HG02870 (cell line): Measurements from ENCODE around the gene SEMA6B.

Source experiments
- ATAC-seq: cut with Tn5 transposase; IDR thresholded peaks from one replicate; pipeline ENCODE4 v1.9.1; 2021; ENCODE audit warnings: mild to moderate bottlenecking, moderate library complexity; ENCODE audit not compliant: unreplicated experiment

SEMA6B gene

DNA sequence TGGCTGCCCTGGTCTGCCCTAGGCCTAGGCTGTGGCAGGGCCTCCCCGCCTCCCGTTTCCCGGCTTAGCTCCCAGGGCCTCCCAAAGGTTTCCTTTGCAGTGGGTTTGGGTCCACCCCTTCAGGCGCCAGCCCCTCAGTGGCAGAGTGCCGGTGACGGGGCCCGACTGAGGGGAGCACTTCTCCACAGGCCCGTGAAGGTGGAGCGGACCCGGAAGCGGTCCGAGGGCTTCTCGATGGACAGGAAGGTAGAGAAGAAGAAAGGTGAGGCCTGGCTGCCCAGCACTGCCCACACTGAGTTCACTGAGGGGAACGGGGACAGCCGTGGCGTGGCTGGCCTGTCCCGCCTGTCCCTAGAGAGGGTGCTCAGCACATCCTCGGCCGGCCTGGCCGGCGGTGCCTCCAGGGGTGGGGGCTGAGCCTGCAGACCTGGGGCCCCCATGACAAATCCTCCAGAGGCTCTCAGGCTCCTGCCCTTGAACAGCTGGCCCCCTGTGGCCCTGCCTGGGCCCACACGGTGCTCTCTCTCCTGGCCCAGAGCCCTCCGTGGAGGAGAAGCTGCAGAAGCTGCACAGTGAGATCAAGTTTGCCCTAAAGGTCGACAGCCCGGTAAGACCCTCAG lies 61.6 kb downstream of the SEMA6B start:
- no peak for ATAC-seq

DNA sequence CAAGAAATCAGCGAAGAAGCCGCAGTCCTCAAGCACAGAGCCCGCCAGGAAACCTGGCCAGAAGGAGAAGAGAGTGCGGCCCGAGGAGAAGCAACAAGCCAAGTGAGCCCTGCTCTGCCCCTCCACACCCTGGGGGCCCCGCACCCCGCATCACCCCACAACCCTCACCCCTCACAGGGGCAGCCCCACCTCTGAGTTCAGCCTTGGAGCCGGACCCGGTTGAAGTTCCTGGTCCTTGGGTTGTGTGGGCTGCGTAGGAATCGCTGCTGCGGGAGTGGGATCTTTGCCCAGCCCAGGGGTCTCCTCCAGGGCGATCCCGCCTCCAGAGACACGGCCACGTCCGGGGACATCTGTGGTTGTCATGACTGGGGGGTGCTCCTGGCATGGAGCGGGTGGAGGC lies 63.2 kb downstream of the SEMA6B start:
- no peak for ATAC-seq

DNA sequence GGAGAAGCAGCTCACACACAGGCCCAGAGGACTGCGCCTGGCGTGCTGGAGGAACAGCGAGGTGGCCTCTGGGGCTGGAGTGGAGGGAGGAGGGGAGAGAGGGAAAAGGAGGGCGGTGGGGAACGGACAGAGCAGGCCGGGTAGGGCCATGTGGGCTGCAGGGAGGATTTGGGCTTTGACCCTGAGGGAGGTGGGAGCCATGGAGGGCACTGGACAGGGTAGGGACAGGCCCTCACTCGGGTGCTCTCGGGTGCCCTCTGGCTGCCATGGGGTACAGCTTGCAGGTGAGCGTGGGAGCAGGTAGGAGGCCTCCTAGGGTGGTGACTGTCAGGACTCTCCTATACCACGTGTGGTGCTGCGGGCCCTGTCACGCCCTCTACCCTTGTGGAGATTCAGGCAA lies 64.0 kb downstream of the SEMA6B start:
- ATAC-seq, result no peak

DNA sequence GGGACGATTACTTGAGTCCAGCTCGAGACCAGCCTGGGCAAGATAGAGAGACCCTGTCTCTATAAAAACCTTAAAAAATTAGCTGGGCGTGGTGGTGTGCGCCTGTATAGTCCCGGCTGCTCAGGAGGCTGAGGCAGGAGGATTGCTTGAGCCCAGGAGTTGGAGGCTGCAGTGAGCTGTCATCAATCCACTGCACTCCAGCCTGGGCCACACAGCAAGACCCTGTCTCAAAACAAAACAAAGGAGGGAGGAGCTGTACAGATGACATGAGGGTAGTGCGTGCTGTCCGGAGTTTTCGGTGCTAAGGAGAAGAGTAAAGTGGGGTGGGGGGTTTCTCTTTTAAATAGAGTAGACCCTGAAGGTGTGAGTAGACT lies 64.8 kb downstream of the SEMA6B start:
- no peak for ATAC-seq

DNA sequence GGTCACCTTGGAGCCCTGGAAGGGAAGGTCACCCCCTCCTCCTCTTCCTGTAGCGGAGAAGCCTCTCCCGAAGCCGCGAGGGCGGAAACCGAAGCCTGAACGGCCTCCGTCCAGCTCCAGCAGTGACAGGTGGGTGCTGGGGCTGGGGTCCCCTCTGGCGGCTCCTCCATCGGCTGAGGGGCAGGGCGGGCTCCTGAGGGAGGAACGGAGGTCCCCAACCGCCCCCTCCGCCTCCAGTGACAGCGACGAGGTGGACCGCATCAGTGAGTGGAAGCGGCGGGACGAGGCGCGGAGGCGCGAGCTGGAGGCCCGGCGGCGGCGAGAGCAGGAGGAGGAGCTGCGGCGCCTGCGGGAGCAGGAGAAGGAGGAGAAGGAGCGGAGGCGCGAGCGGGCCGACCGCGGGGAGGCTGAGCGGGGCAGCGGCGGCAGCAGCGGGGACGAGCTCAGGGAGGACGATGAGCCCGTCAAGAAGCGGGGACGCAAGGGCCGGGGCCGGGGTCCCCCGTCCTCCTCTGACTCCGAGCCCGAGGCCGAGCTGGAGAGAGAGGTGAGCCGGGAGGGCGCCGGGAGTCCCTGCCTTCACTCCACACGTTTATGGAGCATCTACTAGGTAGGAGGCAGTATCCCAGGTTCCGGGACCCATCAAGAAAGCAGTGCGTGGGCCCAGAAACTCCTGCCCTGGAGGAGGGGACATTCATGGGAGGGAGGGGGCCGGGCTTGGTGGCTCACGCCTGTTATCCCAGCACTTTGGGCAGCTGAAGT lies 65.4 kb downstream of the SEMA6B start:
- no peak for ATAC-seq

DNA sequence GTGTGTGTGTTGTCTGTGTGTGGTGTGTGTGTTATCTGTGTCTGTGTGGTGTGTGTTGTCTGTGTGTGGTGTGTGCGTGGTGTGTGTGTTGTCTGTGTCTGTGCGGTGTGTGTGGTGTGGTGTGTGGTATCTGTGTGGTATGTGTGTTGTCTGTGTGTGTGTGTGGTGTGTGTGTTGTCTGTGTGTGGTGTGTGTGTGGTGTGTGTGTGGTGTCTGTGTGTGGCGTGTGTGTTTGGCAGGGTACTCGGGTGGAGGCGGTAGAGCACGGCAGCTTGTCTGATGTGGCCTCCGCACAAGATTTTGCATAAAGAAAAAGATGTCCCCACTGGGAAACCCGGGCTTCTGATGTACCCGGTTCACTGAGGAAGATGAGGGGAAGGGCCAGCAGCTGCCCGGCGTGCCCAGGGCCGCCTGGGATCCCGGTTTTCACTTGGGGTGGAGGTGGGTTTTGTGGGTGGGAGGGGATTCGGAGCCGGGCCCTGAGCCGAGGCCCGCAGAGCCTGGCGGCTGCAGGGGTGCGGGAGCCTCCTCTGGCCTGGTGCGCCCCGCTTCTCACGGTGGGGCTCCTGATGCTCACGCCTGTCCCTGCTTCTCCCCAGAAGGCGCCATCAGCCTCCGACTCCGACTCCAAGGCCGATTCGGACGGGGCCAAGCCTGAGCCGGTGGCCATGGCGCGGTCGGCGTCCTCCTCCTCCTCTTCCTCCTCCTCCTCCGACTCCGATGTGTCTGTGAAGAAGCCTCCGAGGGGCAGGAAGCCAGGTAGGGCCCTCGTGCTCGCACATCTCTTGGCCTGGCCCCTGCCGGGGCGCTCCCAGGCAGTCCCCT lies 66.2 kb downstream of the SEMA6B start:
- ATAC-seq, result no peak
